Pulmonary artery endothelial cell (primary cell): ENCODE measurements around the gene GOLGA8N. TPM values are rescaled to one million over a fixed set of nuclear protein-coding genes. Genes with fewer than 3 reads are reported as not detected.
"Not testable (repeated sequence)": the region's sequence is repeated elsewhere in the genome, so short reads cannot be mapped to it uniquely, and the experiment has no call there.

ENCODE experiments used
- DNase-seq: peaks from one replicate; pipeline ENCODE4 v3.0.0-alpha.2; 2011; ENCODE audit warnings: low read depth, low spot score
- total RNA-seq: library from RNA; depleted of rRNA; stranded (reverse); fragments of >200 nt; gene quantifications from 2 replicates; pipeline ENCODE4 v1.2.3, GENCODE V29; 2014

GOLGA8N gene
- 1.4 and 3.9 TPM in 2 replicates for total RNA-seq

- not testable (repeated sequence) for DNase-seq
These were observed at the start of gene GOLGA8N for GRCh38 chr15:32593151-32593550. TSS of gene GOLGA8N (plus strand) at chr15:32593456.

- not testable (repeated sequence) for DNase-seq
These were observed 49.8 kb upstream of the GOLGA8N start for GRCh38 chr15:32543456-32543855.

- not testable (repeated sequence) for DNase-seq
These were observed 48.1 kb upstream of the GOLGA8N start for GRCh38 chr15:32545129-32545528.

GRCh38 chr15:32554587-32554986 lies 38.7 kb upstream of the GOLGA8N start:
- not testable (repeated sequence) for DNase-seq

- DNase-seq = not testable (repeated sequence)
These were observed 31.1 kb upstream of the GOLGA8N start for GRCh38 chr15:32562198-32562597.

GRCh38 chr15:32568988-32569387 lies 24.3 kb upstream of the GOLGA8N start:
- not testable (repeated sequence) for DNase-seq

- DNase-seq = not testable (repeated sequence)
These were observed 14.8 kb upstream of the GOLGA8N start for GRCh38 chr15:32578482-32578881.

GRCh38 chr15:32585844-32586243 lies 7.4 kb upstream of the GOLGA8N start:
- DNase-seq = not testable (repeated sequence)

- not testable (repeated sequence) for DNase-seq
These were observed 16.3 kb downstream of the GOLGA8N start for GRCh38 chr15:32609518-32609917.

GRCh38 chr15:32610719-32611118 lies 17.5 kb downstream of the GOLGA8N start:
- DNase-seq = not testable (repeated sequence)

GRCh38 chr15:32614712-32615050 lies 21.4 kb downstream of the GOLGA8N start:
- DNase-seq = not testable (repeated sequence)

- DNase-seq = peak; percentile 51
These were observed 22.0 kb downstream of the GOLGA8N start, which contains the start of gene ARHGAP11A for GRCh38 chr15:32615051-32615870. TSS of gene ARHGAP11A (plus strand) at chr15:32615504. CDS start at chr15:32616212, 708 bp downstream.

- DNase-seq = not testable (repeated sequence)
These were observed 22.7 kb downstream of the GOLGA8N start for GRCh38 chr15:32615871-32616426.

- DNase-seq = no peak
These were observed 43.2 kb downstream of the GOLGA8N start for GRCh38 chr15:32636410-32636809.

GRCh38 chr15:32636908-32637567 lies 43.8 kb downstream of the GOLGA8N start:
- no peak for DNase-seq

GRCh38 chr15:32637704-32638103 lies 44.4 kb downstream of the GOLGA8N start:
- no peak for DNase-seq

GRCh38 chr15:32641517-32642059 lies 48.3 kb downstream of the GOLGA8N start, which contains the start of gene SCG5:
TSS of gene SCG5 (plus strand) at chr15:32641710. CDS start at chr15:32643593, 1,883 bp downstream.
- DNase-seq = no peak

- DNase-seq = no peak
These were observed 49.6 kb downstream of the GOLGA8N start for GRCh38 chr15:32642667-32643435.

GRCh38 chr15:32643907-32644445 lies 50.7 kb downstream of the GOLGA8N start:
- no peak for DNase-seq

GRCh38 chr15:32646291-32646690 lies 53.0 kb downstream of the GOLGA8N start:
- DNase-seq = no peak

- no peak for DNase-seq
These were observed 56.1 kb downstream of the GOLGA8N start for GRCh38 chr15:32649342-32649741.
